ENCODE data around the gene CREBBP. TPM values are rescaled to one million over a fixed set of nuclear protein-coding genes. Genes with fewer than 3 reads are reported as not detected.

CREBBP gene
- polyA plus RNA-seq, 3 donors, result 9.2 to 24.0 (median 17.3) TPM

DNA sequence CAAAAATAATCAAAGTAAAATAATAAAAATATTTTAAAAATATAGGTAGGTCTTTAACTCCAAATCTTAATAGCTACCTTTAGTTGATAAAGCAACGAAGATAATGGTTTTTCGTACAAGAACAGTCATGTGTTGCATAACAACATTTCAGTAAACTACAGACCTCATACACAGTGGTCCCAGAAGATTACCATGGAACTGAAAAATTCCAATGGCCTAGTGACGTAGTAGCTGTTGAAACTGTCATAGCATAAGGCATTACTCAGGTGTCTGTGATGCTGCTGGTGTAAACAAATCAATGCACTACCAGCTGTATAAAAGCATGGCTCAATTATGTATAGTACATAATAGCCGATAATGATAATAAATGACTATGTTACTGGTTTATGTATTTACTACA is 43.9 kb downstream of the CREBBP start:
- H3K27ac ChIP-seq (ENCODE audit: low read depth, low read length), result no peak overlapping the region
- WGBS, 3 donors, result 62 to 77% (median 77%) methylated on average over 4 of the region's 4 CpGs

DNA sequence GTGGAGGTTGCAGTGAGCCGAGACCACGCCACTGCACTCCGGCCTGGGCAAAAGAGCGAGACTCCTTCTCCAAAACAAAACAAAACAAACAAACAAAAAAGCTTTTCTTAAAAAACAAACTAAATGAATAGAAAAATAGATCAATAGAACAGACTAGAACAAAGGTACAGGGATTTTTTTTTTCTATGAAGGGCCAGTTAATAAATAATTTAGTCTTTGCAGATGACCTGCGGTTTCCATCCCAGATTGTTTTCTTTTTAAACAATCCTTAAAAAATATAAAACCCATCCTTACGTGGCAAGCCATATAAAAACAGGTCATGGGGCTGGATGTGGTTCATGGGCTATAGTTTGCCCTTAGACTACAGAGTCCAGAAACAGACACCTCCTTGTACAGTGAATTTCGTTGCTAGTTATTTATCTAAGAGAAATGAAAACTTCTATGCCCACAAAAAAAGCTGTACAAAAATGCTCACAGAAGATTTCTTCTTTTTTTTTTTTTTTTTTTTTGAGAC is 45.4 kb downstream of the CREBBP start:
- WGBS, 3 donors, result 89 to 98% (median 97%) methylated on average over 7 of the region's 7 CpGs

DNA sequence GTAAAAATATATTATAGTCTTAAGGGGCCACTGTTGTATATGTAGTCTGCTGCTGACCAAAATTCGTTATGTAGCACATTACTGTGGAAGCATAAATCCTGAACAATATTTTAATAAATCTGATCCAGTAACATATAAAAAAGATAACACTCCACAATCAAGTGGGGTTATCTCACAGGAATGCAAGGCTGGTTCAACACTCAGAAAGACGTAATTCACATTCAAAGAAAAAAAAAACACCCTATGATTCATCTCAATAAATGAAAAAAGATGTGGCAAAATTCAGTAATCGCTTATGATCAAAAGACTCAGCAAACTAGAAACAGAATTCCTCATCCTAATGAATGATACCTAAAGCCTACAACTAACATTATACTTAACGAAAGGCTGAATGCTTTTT is 47.8 kb downstream of the CREBBP start:
- no peak overlapping the region for H3K27ac ChIP-seq (ENCODE audit: low read depth, low read length)
- WGBS, 3 donors, result 93 to 98% (median 94%) methylated on average over 4 of the region's 4 CpGs

More for the DNA sequence above, 45.4 kb downstream of the CREBBP start:
- H3K27ac ChIP-seq (ENCODE audit: low read depth, low read length), result no peak overlapping the region

DNA sequence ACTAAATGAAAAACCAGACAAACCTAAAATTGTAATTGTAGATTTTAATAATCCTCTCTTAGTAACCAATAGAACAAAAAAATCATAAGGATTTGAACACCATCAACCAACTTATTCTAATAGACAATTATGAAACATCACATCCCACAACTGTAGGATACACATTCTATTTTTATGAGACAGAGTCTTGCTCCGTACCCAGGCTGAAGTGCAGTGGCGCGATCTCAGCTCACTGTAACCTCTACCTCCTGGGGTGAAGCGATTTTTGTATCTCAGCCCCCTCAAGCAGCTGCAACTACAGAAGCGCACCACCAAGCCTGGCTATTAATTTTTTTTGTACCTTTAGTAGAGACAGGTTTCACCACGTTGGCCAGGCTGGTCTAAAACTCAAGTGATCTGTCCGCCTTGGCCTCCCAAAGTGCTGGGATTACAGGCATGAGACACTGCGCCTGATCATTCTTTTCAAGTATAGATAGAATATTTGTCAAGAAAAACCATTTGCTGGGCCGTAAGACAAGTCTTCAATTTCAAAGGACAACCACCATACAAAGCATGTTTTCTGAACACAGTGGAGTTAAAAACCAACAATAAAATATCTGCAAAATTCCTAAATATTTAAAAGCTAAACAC is 49.8 kb downstream of the CREBBP start:
- 89 to 96% (median 95%) methylated on average over 9 of the region's 9 CpGs for whole genome bisulfite sequencing, 3 donors

DNA sequence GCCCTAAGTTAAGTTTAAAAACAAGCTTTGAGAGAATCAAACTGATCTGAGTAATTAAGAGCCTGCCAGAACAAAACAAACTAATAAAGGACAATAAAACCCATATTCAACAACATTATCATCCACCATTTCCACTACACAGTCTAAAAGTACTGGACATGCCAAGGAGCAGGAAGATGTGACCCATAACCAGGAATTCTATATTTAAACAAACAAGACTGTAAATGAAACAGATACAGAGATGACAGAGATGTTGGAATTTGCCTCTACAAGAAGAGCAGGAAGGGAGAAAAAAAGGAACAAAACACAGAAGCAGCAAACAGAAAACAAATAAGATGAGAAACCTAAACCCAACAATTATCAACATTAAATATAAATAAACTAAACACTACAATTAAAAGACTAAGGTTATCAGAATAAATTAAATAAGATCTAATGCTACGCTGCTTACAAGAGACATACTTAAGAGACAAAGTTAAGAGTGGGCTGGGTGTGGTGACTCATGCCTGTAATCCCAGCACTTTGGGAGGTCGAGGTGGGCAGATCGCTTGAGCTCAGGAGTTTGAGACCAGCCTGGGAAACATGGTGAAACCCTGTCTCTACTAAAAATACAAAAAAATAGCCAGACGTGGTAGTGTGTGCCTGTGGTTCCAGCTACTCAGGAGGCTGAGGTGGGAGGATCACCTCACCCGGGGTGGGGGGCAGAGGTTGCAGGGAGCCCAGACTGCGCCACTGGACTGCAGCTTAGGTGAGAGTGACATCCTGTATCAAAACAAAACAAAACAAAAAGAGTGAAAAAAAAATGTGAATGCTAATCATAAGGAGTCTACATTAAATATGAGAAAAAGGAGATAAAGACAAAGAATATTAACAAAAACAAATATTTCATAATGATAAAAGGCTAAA is 50.6 kb downstream of the CREBBP start:
- H3K27ac ChIP-seq (ENCODE audit: low read depth, low read length), result no peak overlapping the region
- 83 to 92% (median 92%) methylated on average over 5 to 6 of the region's 6 CpGs for WGBS, 3 donors

More for the DNA sequence above, 49.8 kb downstream of the CREBBP start:
- no peak overlapping the region for H3K27ac ChIP-seq (ENCODE audit: low read depth, low read length)

DNA sequence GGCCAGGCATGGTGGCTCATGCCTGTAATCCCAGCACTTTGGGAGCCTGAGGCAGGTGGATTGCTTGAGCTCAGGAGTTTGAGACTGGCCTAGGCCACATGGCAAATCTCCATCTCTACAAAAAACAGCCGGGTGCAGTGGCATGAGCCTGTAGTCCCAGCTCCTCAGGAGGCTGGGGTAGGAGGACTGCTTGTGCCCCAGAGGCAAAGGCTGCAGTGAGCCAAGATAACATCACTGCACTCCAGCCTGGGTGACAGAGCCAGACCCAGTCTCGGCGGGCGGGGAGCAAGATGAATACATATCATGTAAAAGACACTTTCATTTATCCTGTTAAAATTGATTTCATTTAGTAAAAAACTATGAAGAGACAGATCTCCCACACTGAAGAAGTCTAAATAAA is 54.6 kb downstream of the CREBBP start:
- H3K27ac ChIP-seq (ENCODE audit: low read depth, low read length), result no peak overlapping the region
- 89 to 94% (median 94%) methylated on average over 4 of the region's 4 CpGs for WGBS, 3 donors

DNA sequence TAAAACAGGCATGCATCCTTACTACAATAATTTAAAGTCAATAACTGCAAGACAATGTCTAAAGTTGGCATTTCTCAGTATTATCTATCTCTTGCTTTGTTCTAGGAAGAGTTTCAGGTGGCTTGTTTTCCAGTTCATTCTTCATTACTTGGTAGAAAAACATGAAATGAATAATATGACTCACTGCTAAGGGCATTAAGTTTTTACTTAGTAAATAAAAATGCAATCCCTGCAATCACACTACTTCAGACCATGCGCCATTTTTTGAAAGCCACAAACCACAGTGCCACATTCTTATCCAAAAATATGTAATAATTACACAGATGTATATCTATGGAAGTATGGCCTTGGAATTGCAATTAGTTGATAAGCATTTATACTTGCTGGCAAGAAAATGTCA is 55.4 kb downstream of the CREBBP start:
- H3K27ac ChIP-seq (ENCODE audit: low read depth, low read length), result no peak overlapping the region
- 59 to 76% (median 72%) methylated on average over 1 of the region's 1 CpG for WGBS, 3 donors

DNA sequence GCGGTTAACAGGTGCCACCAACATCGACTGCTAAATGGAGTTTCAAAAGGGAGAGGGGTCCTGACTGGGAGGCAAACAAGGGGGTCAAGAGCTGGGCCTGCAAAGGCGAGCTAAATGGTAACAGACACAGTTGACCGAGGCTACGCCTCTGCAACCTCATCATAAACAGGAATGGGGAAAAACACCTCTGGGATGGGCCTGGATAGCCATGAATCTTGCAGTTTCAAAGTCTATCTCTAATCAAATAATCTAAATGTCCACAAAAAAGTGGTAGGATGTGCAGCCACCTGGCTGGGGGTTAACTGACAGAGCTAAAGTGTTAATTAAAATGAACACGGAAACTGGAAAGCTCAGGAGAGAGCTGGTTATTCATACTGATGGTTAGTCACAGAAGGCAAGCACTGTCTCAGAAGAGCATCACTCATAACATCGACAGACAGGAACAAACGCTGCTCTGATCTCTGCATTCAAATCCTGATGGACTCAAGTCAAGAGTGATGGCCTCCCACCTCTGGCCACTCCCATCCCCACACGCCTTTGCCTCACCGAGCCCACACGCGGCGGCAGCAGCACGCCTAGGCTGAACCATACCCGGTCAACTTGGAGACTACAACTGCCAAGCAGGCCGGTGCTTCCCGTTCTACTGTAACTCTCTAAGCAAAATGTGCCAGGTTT is 56.3 kb downstream of the CREBBP start:
- no peak overlapping the region for H3K27ac ChIP-seq (ENCODE audit: low read depth, low read length)
- WGBS, 3 donors, result 90% methylated on average over 17 of the region's 17 CpGs

DNA sequence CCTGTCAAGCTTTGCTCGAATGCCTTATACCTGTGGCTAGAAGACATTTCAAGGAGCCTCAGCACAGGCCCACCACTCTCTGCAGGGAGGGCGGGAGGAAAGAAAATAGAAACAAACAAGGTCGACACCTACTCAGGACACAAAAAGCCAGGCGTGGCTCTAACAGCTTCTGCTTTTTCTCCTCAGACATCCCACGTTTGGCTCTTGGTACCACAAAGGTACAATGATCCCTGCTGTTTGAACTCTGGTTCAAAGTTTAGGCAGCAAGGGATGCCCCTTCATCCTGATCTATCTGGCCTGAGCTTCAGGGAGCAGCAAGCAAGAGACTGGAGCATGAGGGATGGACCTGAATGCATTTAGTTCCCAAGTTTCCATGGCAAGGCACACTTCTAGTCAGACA is 57.1 kb downstream of the CREBBP start:
- no peak overlapping the region for H3K27ac ChIP-seq (ENCODE audit: low read depth, low read length)

DNA sequence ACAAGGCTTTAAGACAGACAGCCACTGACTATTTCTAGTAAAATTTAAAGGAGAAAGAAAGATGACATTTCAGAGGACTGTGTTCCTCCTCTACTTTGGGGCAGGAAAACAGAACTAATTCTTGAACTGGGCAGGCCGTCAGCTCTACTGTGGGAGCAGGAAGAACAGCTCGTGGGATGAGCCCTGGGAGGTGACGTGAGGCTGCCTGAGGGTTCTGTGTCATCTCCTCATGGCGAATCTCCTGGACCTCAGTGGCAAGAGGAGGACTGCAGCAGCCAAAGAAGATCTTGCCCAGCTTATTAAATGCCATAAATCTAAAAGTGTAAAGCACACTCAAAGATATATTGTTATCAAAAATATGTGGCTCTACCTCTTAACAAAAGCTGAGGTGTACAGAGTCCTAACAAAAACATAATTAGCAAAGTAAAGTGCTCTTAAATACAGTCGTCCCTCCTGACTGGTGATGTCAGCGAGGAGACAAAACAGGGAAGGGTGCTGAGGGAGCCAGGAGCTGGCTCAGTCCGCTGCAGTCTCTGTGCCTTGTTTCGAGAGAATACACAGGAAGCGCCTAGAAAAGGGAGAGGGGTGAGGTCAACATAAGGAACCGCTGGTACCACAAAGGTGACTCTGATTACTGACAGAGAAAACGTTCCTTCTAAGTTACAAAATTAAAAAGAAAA is 58.0 kb downstream of the CREBBP start:
- H3K27ac ChIP-seq (ENCODE audit: low read depth, low read length), result no peak overlapping the region
- 39 to 64% (median 42%) methylated on average over 11 of the region's 11 CpGs for WGBS, 3 donors

More for the DNA sequence above, 57.1 kb downstream of the CREBBP start:
- 64 to 77% (median 66%) methylated on average over 5 of the region's 5 CpGs for WGBS, 3 donors

DNA sequence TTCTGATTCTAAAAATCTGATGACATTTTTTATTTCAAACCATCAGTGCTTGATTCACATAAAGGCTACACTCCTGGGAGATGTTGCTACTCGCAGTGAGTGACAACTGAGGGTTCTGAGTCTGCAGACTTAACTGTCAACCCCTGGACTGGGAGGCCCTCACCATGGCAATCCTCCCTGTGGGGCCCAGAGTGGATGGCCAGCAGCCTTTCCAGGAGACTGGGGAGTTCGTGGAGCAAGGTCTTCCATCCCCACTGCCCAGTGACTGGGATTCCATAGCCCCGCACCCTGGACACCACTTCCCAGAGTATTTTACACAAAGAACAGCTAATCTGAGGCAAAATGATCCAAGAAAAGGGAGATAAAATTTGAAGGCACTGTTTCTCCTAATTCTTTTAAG is 59.3 kb downstream of the CREBBP start:
- 85 to 88% (median 86%) methylated on average over 3 of the region's 3 CpGs for WGBS, 3 donors
- H3K27ac ChIP-seq (ENCODE audit: low read depth, low read length), result no peak overlapping the region

DNA sequence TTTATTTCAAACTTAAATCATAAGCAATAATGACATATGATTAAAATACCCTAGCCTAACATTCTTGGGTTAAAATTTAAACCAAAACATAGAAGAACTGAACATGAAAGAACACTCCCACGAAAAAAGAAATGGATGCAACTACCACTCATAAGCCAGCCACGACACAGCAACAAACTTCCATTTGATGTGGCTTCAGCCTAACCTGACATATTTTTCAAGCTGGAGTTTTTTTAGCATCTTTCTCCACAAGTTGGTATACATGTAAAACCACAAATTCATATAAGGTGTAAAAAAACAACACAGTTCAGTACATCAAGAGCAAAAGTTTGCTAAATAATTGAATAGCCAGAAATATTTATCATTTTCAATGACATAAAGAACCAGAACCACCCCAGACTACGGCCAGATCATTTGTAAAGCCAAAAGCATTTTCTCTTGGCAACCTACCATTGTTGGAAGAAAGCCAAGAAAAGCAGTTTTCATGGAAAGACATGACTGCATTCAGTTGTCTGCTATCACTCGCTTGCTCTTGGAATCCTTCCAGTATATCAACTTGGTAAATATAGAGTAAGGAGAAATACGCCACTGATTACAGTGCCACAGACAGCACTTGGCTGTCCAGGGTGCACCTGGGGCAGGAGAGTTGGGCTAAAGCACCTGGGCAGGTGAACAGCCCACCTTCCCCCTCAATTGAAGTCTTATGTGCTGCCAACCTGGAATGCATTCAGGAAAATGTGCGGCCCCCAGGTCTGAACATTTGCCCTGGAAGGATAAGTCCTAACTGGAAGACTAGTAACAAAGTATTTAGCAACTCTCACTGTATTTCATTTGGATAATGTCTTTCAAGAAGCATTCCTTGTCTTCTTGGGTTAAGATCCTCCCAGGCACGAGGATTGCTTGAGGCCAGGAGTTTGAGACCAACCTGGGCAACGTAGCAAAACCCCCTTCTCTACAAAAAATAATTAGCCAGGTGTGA is 60.5 kb downstream of the CREBBP start:
- WGBS, 3 donors, result 12 to 53% (median 42%) methylated on average over 8 of the region's 8 CpGs
- no peak overlapping the region for H3K27ac ChIP-seq (ENCODE audit: low read depth, low read length)

DNA sequence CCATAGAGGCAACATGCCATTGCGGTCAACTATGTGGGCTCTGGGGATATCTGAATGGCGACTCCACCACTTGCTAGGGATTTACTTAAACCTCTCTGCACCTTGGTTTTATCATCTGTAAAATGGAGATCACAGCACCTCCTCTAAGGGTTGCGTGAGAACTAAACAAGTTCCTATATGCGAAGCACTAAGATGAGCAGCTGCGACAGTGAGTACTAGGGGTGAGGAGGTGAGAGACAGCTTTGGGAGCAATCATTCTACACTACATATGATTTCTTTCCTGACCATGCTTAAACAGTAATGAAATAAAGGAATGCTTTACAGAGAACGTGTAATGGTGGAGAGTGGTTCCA is 61.4 kb downstream of the CREBBP start:
- 81 to 87% (median 86%) methylated on average over 6 of the region's 6 CpGs for WGBS, 3 donors
- H3K27ac ChIP-seq (ENCODE audit: low read depth, low read length), result no peak overlapping the region

DNA sequence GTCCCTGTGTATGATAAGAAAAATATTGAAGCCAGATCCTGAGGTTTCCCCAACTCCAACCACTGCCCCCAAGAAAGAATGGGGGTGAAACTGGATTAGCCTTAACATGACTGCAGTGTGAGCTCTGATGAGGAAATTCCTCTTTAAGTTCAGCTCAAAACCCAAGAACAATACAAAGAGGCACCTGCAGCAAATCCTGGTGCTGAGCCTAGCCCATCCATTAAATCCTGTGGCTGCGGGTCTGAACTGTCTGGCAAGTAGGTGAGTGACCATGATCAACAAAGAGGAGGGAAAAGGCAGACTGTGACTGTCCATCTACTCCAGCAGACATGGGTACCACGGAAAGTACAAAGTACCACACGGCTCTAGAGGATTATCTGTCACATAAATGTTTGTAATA is 64.2 kb downstream of the CREBBP start:
- no peak overlapping the region for H3K27ac ChIP-seq (ENCODE audit: low read depth, low read length)
- WGBS, 3 donors, result 68 to 82% (median 73%) methylated on average over 3 of the region's 3 CpGs

DNA sequence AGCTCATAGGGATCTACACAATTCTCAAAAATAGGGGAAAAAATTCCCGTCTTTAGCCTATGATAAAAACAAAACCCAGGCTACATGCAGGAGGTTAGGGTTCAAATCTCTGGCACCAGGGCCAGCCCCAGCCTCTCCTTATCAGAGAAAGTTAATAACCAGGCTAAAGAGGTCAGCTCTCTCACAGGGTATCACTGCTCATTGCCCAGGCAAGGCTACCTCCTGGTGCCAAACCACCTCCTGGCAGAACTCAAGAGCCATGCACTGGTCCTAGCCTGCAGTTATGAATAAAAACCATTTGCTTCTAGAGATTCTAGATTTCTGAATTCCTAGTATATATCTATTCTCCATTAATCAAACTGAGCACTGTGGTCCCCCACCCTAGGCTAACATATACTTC is 65.8 kb downstream of the CREBBP start:
- no peak overlapping the region for H3K27ac ChIP-seq (ENCODE audit: low read depth, low read length)
- WGBS, 3 donors, result 96 to 97% (median 96%) methylated on average over 1 of the region's 1 CpG

DNA sequence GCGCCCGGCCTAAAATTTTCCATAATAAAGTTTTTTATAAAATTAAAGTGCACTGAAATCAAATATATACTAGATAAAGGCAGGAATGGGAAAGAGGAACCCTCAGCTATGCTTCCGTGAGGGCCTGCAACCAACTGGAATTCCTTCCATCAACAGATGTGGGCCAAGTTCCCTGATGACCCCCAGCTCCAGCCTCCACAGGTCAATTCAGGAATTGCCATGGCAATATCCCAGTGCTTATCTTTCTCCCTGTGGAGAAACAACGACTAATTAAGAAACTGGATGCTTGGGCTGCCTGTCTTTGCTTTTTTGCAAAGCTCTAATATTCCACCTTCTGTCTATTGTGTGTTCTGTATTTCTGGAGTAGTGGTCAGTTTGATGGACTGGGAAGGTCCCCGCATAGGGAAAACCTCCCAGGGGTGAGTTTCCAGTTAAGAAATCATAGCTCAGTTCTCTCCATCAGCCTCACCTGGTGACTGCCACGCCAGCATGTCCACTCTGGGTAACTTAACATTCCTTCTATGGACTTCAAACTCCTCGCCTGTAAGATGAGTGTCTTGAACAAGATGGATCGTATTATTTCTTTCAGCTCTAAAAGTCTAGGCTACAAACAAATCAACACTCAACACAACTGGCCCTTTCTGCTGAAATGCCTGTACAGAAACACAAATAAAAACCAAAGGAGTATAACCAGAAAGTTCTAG is 67.9 kb downstream of the CREBBP start:
- WGBS, 3 donors, result 83 to 86% (median 84%) methylated on average over 8 of the region's 8 CpGs

DNA sequence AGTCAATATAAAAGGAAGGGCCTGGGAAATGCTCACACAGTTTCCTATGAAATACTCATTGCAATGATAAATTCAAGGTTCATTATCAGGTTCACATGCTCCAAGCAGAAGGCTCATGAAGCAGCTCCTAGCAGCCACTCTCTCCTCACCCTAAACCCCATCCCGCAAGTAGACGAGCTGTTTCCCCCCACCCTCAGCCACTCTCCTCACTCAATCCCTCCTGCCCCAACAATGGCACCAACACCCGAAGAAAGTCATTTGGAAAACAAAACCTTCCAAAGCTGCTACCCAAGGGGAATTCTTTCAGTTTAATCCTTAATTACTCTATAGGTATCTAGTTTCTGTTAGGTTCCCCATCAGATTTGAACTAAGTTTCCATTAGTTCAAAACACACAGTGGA is 69.7 kb downstream of the CREBBP start:
- 92 to 96% (median 95%) methylated on average over 3 of the region's 3 CpGs for WGBS, 3 donors
- H3K27ac ChIP-seq (ENCODE audit: low read depth, low read length), result no peak overlapping the region

More for the DNA sequence above, 67.9 kb downstream of the CREBBP start:
- H3K27ac ChIP-seq (ENCODE audit: low read depth, low read length), result no peak overlapping the region

Data from adipose tissue (tissue), 3 donors.